ENCODE results near the gene GFI1.

GRCh38 chr1:92442351-92442750 lies 44.4 kb downstream of the GFI1 start:
- TF ChIP-seq ZNF274 (IDR thresholded peaks at IDR 0.05; ENCODE audit: low read depth, low read length) (no peak), SUZ12 (IDR thresholded peaks at IDR 0.05; ENCODE audit: extremely low read depth, insufficient read depth, insufficient read length) (no peak), YY1 (IDR thresholded peaks at IDR 0.05; ENCODE audit: insufficient read depth, insufficient read length) (no peak)
